Stimulated activated CD4-positive, alpha-beta T cell treated with anti-CD3 and anti-CD28 coated beads, Interleukin-12 subunit alpha, Interleukin-12 subunit beta, amount 100 ng/mL, for 48 hours (primary cell): Measurements from ENCODE around the gene KRTAP5-6.

Experiments used
- DNase-seq, 3 donors: peaks; one replicate each; pipeline ENCODE4 v3.0.0-alpha.2; 2020; ENCODE audit warnings: low read depth in 2 of 3, low spot score in 1 of 3

KRTAP5-6 gene

GRCh38 chr11:1696608-1697570 is at the start of gene KRTAP5-6:
KRTAP5-6 (plus strand) TSS chr11:1697195; CDS start chr11:1697246, 51 bp downstream.
- no peak for DNase-seq

GRCh38 chr11:1647901-1648652 is 48.9 kb upstream of the KRTAP5-6 start:
- no peak for DNase-seq

- DNase-seq: no peak
Measured at GRCh38 chr11:1648653-1649420, 48.2 kb upstream of the KRTAP5-6 start.

DNA sequence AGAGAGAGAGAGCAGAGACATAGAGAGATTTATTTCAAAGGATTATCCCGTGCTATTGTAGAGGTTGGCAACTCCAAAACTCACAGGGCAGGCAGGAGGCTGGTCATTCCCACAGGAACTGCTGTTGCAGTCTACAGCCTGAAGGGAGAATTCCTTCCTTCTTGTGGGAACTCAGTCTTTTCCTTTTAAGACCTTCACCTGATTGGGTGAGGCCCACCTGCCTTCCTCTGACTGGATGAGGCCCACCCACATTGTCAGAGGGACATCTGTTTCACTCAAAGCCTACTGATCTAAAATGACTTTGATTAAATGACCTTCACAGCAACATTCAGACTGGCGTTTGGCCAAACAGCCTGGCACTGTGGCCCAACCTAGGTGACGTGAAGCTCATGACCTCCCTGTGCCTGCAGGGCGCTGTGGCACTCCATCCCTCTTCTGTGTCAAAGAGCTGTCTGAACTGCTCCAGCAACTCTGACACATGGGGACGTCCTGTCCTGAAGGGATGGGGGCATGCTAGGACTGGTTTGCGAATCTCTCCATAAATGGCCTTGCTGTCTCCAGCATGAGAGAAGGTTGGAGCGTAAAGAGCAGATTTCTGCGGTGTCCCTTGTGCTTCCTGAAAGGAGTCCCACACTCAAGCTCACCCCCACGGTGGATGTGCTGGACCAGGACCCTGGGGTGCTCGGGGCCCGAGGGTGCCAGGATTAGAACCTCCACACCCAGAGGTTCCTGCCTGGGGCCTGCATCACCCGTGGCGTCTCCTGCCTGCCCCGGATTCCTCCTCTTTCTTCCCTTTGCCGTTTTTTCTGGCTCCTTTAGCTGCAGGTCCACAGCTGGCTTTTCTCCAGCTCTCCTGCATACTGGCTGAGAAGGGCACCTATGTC is 46.7 kb upstream of the KRTAP5-6 start:
- DNase-seq: no peak

GRCh38 chr11:1650918-1651262 is 46.1 kb upstream of the KRTAP5-6 start:
- no peak for DNase-seq

- DNase-seq: no peak
Measured at GRCh38 chr11:1651411-1651980, 45.5 kb upstream of the KRTAP5-6 start.

DNA sequence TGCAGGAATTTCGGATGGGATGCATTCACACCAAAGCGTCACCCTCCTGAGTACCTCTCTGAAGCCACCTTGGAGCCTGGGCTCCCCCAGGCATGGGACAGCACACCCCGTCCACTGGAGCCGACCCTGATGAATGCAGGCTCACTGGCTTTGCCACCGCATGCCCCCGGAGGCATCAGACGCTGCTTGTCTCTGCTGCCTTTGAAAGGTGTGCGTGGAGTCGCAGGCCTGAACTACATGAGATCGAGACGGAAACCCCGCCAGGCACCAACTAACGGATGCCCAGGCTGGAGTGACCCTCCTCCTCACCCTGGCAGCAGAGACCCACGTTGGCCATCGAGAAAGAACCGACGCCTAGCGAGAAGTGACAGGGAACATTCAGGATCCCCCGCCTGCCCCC is 45.0 kb upstream of the KRTAP5-6 start:
- DNase-seq: no peak

DNA sequence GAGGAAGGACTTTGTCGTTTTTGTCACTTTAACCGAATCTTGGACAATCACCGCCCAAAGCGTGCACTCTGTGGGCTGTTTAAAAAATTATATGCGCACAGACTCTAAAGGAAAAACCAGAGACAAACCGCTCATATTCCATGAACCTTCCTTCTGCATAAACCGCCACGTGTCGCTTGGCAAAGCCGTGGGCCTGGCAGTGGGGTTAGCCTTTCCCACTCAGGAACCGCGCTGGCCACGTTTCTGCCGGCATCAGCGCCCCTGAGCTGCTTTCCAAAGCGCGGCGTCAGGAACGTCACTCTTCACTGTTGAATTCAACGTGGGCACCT is 44.6 kb upstream of the KRTAP5-6 start:
- no peak for DNase-seq

DNA sequence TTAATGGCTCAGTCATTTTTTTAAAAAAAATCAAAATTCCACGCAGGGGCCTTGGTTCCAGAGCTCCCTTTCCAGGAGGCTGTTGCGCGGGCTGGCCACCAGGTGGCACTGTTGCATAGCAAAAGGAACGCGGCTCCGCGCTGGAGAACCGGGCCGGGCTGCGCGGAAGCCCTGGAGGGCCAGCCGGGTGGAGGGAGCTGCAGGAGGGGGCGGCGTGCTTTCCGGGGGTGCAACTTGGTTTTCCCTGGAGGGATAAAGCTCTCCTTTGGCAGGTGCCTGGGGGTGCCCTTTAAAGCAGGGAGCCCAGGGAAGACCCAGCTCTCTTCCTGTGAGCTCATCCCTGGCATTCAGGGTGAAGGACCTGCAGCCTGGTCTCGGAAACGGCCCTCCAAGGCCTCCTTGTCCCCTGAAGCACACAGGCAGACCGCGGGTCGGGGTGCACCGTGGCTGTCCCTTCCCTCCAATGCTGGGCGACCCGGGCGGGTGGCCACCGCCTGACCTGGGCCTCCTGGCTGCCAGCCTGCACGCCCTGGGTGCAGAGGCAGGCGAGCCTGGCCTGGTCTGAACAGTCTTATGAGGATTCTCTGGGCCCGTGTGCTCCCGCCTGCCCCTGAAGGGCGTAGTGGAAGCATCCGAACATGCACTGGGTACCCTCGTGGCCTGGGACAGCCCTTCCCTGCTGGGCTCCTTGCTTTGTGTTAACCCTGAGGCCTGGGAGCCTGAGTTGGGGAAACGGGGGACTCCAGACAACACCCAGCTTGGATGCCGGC is 44.0 kb upstream of the KRTAP5-6 start:
- DNase-seq: peak; percentile 51 to 78 (median 68)

DNA sequence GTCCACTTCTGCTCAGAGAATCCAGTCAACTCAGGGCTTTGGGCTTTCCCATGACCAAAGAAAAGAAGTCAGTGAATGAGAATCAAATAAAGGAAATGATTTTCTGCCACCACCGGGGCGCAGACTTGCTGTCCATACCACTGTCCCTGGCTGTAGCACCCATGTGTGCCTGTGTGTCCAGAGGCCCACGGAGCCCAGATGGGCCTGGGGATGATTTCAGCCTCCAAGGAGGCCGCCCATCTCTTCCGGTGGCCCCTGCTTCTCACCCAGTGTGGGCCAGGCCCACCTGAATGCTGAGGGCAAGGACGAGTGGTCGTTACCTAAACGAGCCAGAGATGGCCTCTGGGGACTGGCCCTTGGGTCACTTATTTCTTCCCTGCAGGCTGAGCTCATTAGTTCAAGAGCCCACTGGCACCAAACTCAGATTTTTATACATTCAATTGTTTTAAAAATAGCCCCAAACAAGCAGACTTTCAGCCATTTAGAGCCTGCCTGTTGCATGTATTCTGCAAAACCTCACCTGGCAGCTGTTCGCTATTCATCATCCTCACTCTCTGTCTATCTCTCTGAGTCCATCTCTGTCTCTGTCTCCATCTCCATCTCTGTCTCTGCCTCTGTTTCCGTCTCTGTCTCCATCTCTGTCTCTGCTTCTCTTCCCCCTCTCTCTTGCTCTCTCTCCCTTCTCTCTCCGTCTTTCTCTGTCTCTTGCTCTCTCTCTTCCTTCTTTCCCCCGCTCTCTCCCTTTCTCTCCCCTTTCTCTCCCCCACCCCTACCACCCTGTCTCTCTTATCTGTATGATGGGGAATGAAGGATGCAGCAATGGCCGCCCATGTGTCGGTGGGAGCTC is 43.2 kb upstream of the KRTAP5-6 start:
- DNase-seq: no peak

DNA sequence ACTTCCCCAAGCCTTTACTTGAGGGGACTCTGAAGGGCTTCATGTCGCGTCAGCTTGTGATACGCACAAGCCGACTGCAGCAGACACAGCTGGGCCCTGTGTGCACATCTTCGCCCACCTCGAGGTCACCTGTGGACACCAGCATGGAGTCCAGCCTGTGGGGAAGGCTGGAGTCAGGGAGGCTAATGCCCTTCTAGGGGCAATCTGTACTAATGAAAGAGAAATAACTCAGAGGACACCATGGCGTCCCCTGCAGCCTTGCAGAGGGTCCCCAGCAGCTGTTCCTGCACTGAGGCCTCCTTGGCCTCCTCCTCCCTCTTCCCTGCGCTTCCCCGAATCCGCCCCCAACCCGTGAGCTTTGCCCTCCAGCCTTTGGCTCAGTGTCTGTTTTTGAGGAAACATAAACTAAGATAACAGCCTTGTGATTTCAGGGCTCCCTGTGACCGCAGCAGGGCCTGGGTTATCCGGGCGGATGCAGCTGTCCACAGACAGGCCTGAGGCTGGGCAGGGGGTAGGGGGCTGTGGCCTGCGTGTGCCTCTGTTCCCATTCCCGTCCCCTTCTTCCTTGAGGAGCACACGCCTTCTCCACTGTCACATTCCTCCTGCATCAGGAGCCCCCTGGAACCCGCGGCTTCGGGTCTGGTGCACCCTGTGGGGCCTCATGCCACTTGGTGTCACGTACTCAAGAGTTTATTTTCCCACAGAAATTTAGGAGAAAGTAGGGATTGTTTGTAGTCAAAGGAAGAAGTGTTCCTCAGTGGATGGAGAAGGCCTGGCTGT is 42.4 kb upstream of the KRTAP5-6 start:
- no peak for DNase-seq

GRCh38 chr11:1655168-1656060 is 41.6 kb upstream of the KRTAP5-6 start:
- no peak for DNase-seq

- DNase-seq: no peak
Measured at GRCh38 chr11:1656061-1656441, 40.9 kb upstream of the KRTAP5-6 start.

DNA sequence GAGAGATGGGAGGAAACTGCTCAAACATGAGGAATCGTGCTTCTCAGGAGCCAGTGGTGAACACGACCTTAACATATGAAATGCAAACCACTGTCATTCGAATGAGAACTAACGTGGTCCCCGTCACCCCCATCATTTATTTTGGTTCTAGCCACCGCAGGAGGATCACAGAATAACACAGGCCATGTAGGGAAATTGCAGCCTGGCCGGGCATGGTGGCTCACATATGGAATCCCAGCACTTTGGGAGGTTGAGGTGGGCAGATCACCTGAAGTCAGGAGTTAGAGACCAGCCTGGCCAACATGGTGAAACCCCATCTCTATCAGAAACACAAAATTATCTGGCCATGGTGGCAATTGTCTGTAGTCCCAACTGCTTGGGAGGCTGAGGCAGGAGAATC is 40.3 kb upstream of the KRTAP5-6 start:
- no peak for DNase-seq

GRCh38 chr11:1659506-1659905 is 37.5 kb upstream of the KRTAP5-6 start:
- DNase-seq: no peak

DNA sequence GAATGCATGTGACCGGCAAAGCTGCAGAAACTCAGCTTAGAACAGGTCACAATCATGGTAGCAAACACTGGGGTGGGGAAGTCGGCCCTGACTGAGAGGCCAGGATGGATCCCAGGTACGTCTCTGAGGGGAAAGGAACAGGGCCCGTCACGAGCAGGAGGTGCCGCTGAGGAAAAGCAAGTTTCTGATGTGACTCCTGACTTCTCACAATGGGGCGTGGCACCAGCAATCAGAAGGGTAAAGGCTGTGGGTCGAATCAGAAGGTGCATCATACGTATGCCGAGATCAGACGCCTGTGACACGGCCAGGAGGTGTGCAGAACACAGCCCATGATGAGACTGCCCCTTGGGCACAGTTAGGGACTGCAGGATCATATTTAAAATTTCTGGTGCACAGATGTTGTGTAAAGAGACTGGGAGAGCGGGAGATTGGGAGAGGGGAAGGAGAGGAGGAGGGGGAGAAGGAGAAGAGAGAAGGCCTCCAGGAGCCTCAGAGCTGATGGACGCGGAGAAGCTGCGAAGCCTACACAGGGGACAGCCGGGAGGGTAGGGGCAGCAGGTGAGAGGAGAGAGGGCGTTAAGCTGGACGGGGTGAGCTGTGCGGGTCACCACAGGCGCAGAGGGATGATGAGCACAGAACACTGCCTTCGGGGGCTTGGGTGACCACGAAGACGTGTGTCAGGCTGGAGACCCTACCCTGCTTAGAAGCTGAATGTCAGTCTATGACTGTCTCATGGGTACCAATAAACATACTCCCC is 36.7 kb upstream of the KRTAP5-6 start:
- no peak for DNase-seq
